Kidney tubule cell (primary cell): ENCODE data around the gene TMEM82.

Source experiments
- DNase-seq: peaks from one replicate; pipeline ENCODE4 v3.0.0-alpha.2; 2018; ENCODE audit warnings: low spot score

Gene TMEM82

GRCh38 chr1:15720861-15721260 lies 21.4 kb upstream of the TMEM82 start:
- no peak for DNase-seq

GRCh38 chr1:15722411-15722810 lies 19.9 kb upstream of the TMEM82 start:
- DNase-seq, result no peak

GRCh38 chr1:15722836-15723532 lies 19.3 kb upstream of the TMEM82 start:
- DNase-seq, result no peak

GRCh38 chr1:15723631-15724246 lies 18.6 kb upstream of the TMEM82 start:
- DNase-seq, result no peak

GRCh38 chr1:15724949-15725880 lies 17.1 kb upstream of the TMEM82 start:
- no peak for DNase-seq

GRCh38 chr1:15726508-15726907 lies 15.8 kb upstream of the TMEM82 start:
- no peak for DNase-seq

GRCh38 chr1:15727021-15727420 lies 15.3 kb upstream of the TMEM82 start:
- no peak for DNase-seq

- DNase-seq, result no peak
Observed at GRCh38 chr1:15727424-15727823, 14.9 kb upstream of the TMEM82 start.

GRCh38 chr1:15727866-15728534 lies 14.3 kb upstream of the TMEM82 start:
- DNase-seq, result no peak

GRCh38 chr1:15728937-15729657 lies 13.2 kb upstream of the TMEM82 start:
- DNase-seq, result peak; percentile 29

GRCh38 chr1:15730423-15730822 lies 11.9 kb upstream of the TMEM82 start:
- DNase-seq, result no peak

- no peak for DNase-seq
Observed at GRCh38 chr1:15730936-15731335, 11.4 kb upstream of the TMEM82 start.

- DNase-seq, result no peak
Observed at GRCh38 chr1:15731735-15732685, 10.3 kb upstream of the TMEM82 start.

- DNase-seq, result no peak
Observed at GRCh38 chr1:15732686-15733081, 9.6 kb upstream of the TMEM82 start.

GRCh38 chr1:15733218-15733725 lies 9.0 kb upstream of the TMEM82 start:
- DNase-seq, result no peak

GRCh38 chr1:15733726-15734226 lies 8.5 kb upstream of the TMEM82 start:
- DNase-seq, result no peak

- no peak for DNase-seq
Observed at GRCh38 chr1:15734296-15734695, 8.0 kb upstream of the TMEM82 start.

GRCh38 chr1:15734901-15735300 lies 7.4 kb upstream of the TMEM82 start:
- DNase-seq, result no peak

GRCh38 chr1:15735304-15736037 lies 6.8 kb upstream of the TMEM82 start:
- DNase-seq, result no peak
